GM11168 (cell line): Measurements from ENCODE around the gene COL18A1.
"Not testable (repeated sequence)": the region's sequence is repeated elsewhere in the genome, so short reads cannot be mapped to it uniquely, and the experiment has no call there.

Experiments used
- in situ Hi-C: fragments of 300-500 bp; cut with MboI; formaldehyde crosslinking; loops from one replicate; pipeline ENCODE4 v1.12.0; 2022; ENCODE audit warnings: low sequenced_read_pairs; ENCODE audit not compliant: unreplicated experiment

The COL18A1 gene

GRCh38 chr21:45435405-45435981 is 30.5 kb downstream of the COL18A1 start:
- in situ Hi-C loops: no loop called here

GRCh38 chr21:45436351-45437065 is 31.5 kb downstream of the COL18A1 start:
- in situ Hi-C loops: no loop called here

DNA sequence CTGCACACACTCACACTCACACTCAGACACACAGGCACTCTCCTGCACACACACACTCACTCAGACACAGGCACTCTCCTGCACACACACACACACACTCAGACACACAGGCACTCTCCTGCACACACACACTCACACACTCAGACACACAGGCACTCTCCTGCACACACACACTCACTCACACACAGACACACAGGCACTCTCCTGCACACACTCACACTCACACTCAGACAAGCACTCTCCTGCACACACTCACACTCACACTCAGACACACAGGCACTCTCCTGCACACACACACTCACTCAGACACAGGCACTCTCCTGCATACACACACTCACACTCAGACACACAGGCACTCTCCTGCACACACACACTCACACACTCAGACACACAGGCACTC is 32.9 kb downstream of the COL18A1 start:
- in situ Hi-C loops: not testable (repeated sequence)

GRCh38 chr21:45438391-45439145 is 33.6 kb downstream of the COL18A1 start:
- in situ Hi-C loops: no loop called here

DNA sequence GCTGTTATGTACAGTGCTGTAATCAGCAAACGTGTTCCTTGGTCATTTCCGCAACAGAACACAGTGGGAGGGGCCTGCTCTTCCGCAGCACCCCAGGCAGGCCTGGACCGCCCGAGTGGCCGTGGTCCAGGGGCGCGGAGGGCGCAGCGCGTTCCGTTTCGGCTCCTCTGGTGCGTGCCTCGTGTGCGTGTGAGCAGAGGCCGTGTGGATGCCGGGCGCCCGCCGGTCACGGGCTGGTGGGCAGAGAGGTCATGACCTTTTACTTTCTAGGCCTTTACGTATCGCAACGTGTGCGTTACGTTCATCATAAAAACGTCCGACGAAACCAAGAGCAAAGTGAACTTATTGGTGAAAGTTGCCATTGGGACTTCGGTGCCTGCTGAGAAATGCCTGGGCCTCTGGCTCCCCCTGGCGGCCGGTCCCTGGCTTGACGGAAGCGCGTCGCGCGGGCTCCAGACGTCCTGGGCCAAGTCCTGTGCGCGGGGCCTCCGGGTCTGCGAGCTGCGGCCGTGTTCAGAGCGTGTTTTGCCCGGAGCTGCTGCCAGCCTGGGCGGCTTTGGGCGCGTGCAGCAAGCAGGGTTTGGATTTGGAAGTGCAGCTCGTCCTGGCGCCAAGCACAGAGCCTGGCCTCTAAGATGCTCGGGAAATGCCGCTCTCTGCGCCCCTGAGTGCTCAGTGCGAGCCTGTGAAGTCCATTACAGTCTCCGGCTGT is 34.4 kb downstream of the COL18A1 start:
- in situ Hi-C loops: no loop called here

- in situ Hi-C loops: loop anchor here (10.0 kb wide), 1 partner anchor 155 kb away; the partner anchor contains the start of gene POFUT2
Observed at GRCh38 chr21:45439901-45440461, 35.0 kb downstream of the COL18A1 start.

DNA sequence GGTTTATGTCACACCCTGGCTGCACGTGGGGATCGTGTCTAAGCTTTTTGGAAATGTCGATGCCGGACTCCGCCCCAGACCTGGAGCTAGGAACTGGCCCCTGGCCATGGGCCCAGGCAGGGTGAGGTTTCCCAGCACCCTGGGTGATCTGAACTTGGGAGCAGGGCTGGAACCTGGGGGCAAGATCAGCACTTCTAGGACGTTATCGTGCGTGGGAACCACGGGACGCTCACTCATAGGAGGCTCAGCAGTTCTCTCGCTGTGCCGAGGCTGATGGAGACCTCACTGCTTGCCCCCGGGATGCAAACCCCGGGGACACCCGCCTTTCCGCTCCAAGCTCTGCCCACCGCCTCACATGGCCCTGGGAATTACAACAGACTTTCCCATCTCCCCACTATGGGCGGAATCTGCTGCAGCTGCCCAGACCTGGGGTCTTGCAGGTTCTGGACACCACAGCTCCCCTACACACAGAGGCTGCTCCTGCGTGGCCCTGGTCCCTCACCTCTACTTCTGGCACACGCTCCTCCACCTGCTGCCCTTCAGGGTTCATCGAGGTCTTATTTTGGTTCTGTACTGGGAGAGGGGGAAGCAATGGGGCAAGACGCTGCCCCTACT is 35.9 kb downstream of the COL18A1 start:
- in situ Hi-C loops: loop anchor here (10.0 kb wide), 1 partner anchor 156 kb away; the partner anchor contains the start of gene POFUT2

GRCh38 chr21:45441431-45442255 is 36.7 kb downstream of the COL18A1 start:
- in situ Hi-C loops: loop anchor here (10.0 kb wide), 1 partner anchor 157 kb away; the partner anchor contains the start of gene POFUT2

DNA sequence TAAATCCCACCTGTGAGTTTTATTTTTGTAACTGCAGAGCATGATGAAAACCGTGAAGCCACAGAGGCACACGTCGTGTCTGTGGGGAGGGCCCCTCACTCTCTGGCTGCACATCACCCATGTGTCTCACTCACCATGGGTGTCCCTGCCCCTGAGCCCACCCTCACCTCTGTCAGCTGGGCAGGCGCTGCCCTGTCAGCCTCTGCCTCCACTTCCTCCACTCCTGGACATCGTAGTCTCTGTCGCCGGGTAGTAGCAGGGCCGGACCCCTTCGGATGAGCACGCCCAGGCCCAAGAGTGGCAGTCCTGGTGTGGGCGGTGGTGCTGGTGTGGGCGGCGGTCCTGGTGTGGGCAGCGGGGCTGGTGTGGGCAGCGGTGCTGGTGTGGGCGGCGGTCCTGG is 37.3 kb downstream of the COL18A1 start:
- in situ Hi-C loops: loop anchor here (10.0 kb wide), 1 partner anchor 157 kb away; the partner anchor contains the start of gene POFUT2

GRCh38 chr21:45442686-45443594 is 38.0 kb downstream of the COL18A1 start:
- in situ Hi-C loops: loop anchor here (10.0 kb wide), 1 partner anchor 158 kb away; the partner anchor contains the start of gene POFUT2

DNA sequence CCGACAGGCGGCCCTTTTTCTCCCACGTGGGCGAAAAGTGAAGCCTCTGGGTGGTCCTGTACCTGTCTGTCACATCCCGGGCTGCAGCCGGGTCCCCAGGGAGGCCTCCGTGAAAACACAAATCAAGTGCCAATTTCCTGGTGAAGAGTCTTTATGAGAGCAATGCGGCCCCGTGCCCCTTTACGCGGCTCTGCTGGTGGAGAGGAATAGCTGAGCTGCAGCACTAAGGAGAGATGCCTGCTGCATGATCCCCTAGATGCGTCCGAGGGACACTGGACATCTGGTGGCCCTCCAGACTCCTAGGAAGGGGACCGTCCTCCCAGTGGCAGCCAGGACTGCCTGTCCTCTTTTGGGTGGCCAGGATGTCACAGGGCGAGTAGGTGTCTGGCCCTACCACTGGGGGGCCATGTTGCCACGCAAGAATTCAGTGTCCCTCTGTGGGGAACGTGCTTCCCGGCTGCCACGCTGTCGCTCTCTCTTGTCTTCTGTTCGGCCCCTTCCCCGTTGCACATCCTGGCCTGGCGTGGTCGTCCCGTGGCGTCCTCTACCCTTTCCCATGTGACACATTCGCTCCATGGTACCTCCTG is 38.7 kb downstream of the COL18A1 start:
- in situ Hi-C loops: loop anchor here (10.0 kb wide), 1 partner anchor 159 kb away; the partner anchor contains the start of gene POFUT2

- in situ Hi-C loops: loop anchor here (10.0 kb wide), 1 partner anchor 160 kb away; the partner anchor contains the start of gene POFUT2
Observed at GRCh38 chr21:45444385-45444784, 39.4 kb downstream of the COL18A1 start.

DNA sequence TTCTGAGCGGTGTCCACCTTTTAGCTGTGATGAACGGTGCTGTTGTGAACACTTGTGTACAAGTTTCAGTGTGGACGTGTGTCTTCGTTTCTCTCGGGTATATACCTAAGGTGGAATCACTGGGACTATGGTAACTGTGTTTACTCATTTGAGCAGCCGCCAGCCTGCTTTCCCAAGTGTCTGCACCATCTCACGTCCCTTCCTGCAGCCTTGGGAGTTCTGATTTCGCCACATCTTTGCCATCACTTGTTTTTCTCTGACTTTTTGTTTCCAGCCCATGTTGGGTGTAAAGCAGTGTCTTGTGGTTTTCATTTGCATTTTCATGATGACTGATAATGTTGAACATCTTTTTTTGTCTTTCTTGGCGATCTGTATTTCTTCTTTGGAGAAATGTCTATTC is 40.4 kb downstream of the COL18A1 start:
- in situ Hi-C loops: loop anchor here (10.0 kb wide), 1 partner anchor 161 kb away; the partner anchor contains the start of gene POFUT2

DNA sequence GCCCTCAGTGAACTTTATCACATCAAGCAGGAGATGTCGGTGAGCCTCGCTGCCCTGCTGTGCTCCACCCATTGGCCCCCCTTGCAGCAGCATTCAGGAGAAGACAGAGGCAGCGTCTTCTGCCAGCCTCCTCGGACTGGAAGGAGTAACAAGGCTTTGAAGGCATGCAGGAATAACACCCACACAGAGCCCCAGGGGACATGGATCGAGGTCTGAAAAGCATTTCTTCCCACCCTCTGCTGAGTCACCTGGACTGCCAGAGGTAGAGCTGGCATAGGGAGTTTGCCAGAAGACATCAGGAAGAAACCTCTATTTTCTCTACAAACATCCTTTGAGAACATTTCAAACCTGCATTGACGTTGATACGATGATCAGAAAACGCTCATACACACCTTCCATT is 42.9 kb downstream of the COL18A1 start:
- in situ Hi-C loops: loop anchor here (10.0 kb wide), 1 partner anchor 163 kb away; the partner anchor contains the start of gene POFUT2

GRCh38 chr21:45448283-45448809 is 43.4 kb downstream of the COL18A1 start:
- in situ Hi-C loops: loop anchor here (10.0 kb wide), 1 partner anchor 164 kb away; the partner anchor contains the start of gene POFUT2

GRCh38 chr21:45448810-45449657 is 44.1 kb downstream of the COL18A1 start:
- in situ Hi-C loops: loop anchor here (10.0 kb wide), 1 partner anchor 164 kb away; the partner anchor contains the start of gene POFUT2
